HG03108 (cell line): ENCODE data around the gene BRI3.

ENCODE experiments used
- ATAC-seq: cut with Tn5 transposase; IDR thresholded peaks from one replicate; pipeline ENCODE4 v1.9.1; 2021; ENCODE audit warnings: moderate library complexity; ENCODE audit not compliant: unreplicated experiment

Gene BRI3

GRCh38 chr7:98280791-98281756, at the start of gene BRI3:
BRI3 (plus strand) TSS chr7:98281686; CDS start chr7:98281796, 110 bp downstream.
- ATAC-seq, result peak; percentile 74

- ATAC-seq, result no peak
Observed at GRCh38 chr7:98232263-98232585, 49.3 kb upstream of the BRI3 start.

- ATAC-seq, result no peak
Observed at GRCh38 chr7:98232799-98233198, 48.7 kb upstream of the BRI3 start.

GRCh38 chr7:98233219-98234070, 48.0 kb upstream of the BRI3 start:
- no peak for ATAC-seq

GRCh38 chr7:98234429-98235147, 46.9 kb upstream of the BRI3 start:
- ATAC-seq, result no peak

- no peak for ATAC-seq
Observed at GRCh38 chr7:98235901-98236300, 45.6 kb upstream of the BRI3 start.

GRCh38 chr7:98236355-98237185, 44.9 kb upstream of the BRI3 start:
- ATAC-seq, result no peak

- no peak for ATAC-seq
Observed at GRCh38 chr7:98238076-98238475, 43.4 kb upstream of the BRI3 start.

GRCh38 chr7:98238976-98239375, 42.5 kb upstream of the BRI3 start:
- no peak for ATAC-seq

- no peak for ATAC-seq
Observed at GRCh38 chr7:98240961-98241673, 40.4 kb upstream of the BRI3 start.

GRCh38 chr7:98241674-98242241, 39.7 kb upstream of the BRI3 start:
- no peak for ATAC-seq

- no peak for ATAC-seq
Observed at GRCh38 chr7:98242342-98242741, 39.1 kb upstream of the BRI3 start.

- ATAC-seq, result no peak
Observed at GRCh38 chr7:98242934-98243333, 38.6 kb upstream of the BRI3 start.

- ATAC-seq, result no peak
Observed at GRCh38 chr7:98244871-98245270, 36.6 kb upstream of the BRI3 start.

GRCh38 chr7:98248156-98248555, 33.3 kb upstream of the BRI3 start:
- ATAC-seq, result no peak

- ATAC-seq, result no peak
Observed at GRCh38 chr7:98249106-98249505, 32.4 kb upstream of the BRI3 start.

- no peak for ATAC-seq
Observed at GRCh38 chr7:98250789-98251188, 30.7 kb upstream of the BRI3 start.

- ATAC-seq, result peak; percentile 13
Observed at GRCh38 chr7:98251231-98251600, 30.3 kb upstream of the BRI3 start.
